CD4-positive, alpha-beta T cell treated with Interleukin-6 at 100 ng/mL for 8 hours (primary cell): Measurements from ENCODE around the gene BICC1.

Experiments used
- DNase-seq: peaks from one replicate; pipeline ENCODE4 v3.0.0-alpha.2; 2020; ENCODE audit warnings: mixed read lengths, low spot score

The BICC1 gene

GRCh38 chr10:58868736-58869435 lies 356.2 kb downstream of the BICC1 start:
- no peak for DNase-seq

- DNase-seq: no peak
These were observed 357.4 kb downstream of the BICC1 start for GRCh38 chr10:58870070-58870469.

DNA sequence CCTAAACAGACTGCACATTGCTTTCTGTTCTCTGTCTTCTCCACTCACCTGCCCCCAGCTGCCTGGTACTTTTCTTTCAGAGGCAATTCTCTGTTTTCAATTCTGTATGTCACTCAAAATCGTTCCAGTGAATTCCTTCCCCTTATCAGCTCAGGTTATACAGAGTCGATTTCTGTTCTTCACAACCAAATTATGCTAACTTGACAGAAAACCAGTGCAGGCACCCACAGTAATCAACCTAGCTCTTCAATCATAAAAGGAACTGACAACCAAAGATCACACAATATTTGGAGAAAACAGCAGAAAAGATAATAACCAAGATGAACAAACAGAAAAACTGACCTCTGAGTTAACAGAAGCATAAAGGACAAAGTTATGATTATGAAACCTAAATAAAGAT lies 360.5 kb downstream of the BICC1 start:
- DNase-seq: no peak
